Sigmoid colon (tissue), 4 donors: ENCODE measurements around the gene TPRX1.

Experiments used
- POLR2A ChIP-seq, 2 donors: fragments of 450-650 bp; IDR thresholded peaks; one replicate each; pipeline ENCODE4 v1.6.1; 2016; ENCODE audit warnings: antibody characterized with exemption in 2 of 2, mild to moderate bottlenecking in 2 of 2, moderate library complexity in 2 of 2
- POLR2AphosphoS5 ChIP-seq, 4 donors: sonication (generic); formaldehyde crosslinking; IDR thresholded peaks; one replicate each; pipeline ENCODE4 v1.6.1; 2017; ENCODE audit warnings: antibody characterized with exemption in 4 of 4
- TF ChIP-seq, protein P1 (sequence below), 4 experiments: fragments of 450-650 bp in 3 of 4; fragments of 200-600 bp in 1 of 4; IDR thresholded peaks; one replicate each; pipeline ENCODE4 v1.5.1; 2016 to 2019; ENCODE audit warnings: antibody characterized with exemption in 4 of 4, mild to moderate bottlenecking in 3 of 4, moderate library complexity in 2 of 4

DNA sequence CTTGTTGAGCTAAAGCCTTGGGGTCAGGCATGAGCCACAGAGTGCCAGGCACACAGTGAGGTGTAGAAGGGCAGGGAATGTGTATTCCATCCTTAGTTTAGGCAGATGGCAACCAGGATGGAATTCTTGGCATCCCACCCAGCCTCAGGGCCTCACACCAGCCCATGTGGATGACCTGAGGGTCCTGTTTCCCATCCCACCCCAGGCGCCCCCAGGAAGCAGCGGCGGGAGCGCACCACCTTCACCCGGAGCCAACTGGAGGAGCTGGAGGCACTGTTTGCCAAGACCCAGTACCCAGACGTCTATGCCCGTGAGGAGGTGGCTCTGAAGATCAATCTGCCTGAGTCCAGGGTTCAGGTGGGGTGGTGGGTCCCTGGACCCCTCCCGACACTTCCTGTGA, 31.7 kb upstream of the TPRX1 start:
- TF ChIP-seq, protein P1, sequence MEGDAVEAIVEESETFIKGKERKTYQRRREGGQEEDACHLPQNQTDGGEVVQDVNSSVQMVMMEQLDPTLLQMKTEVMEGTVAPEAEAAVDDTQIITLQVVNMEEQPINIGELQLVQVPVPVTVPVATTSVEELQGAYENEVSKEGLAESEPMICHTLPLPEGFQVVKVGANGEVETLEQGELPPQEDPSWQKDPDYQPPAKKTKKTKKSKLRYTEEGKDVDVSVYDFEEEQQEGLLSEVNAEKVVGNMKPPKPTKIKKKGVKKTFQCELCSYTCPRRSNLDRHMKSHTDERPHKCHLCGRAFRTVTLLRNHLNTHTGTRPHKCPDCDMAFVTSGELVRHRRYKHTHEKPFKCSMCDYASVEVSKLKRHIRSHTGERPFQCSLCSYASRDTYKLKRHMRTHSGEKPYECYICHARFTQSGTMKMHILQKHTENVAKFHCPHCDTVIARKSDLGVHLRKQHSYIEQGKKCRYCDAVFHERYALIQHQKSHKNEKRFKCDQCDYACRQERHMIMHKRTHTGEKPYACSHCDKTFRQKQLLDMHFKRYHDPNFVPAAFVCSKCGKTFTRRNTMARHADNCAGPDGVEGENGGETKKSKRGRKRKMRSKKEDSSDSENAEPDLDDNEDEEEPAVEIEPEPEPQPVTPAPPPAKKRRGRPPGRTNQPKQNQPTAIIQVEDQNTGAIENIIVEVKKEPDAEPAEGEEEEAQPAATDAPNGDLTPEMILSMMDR (IDR thresholded peaks at IDR 0.05), result no peak
- no peak for TF ChIP-seq POLR2A (IDR thresholded peaks at IDR 0.05)
- TF ChIP-seq POLR2AphosphoS5 (IDR thresholded peaks at IDR 0.05), result no peak
